Measurements from ENCODE around the gene BACH2.

Gene BACH2

DNA sequence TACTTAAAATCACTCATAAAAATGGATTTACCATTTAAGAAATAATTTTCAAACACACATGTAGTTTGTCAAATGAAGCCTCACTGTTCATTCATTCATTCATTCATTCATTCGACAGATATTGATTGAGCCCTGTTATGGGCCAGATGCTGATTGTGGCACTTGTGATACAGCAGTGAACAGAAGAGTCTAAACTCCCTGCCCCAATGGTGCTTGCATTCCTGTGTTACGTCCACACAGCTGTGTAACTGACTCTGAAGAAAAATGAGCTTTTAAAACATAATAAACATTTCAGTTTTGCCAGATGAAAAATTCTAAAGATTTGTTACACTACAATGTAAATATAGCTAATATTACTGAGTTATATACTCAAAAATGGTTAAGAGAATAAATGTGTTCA is 46.2 kb downstream of the BACH2 start:
- H3K27ac ChIP-seq, result no peak overlapping the region
- no peak for TF ChIP-seq ZFX (IDR thresholded peaks at IDR 0.05)
- TF ChIP-seq, protein P1, sequence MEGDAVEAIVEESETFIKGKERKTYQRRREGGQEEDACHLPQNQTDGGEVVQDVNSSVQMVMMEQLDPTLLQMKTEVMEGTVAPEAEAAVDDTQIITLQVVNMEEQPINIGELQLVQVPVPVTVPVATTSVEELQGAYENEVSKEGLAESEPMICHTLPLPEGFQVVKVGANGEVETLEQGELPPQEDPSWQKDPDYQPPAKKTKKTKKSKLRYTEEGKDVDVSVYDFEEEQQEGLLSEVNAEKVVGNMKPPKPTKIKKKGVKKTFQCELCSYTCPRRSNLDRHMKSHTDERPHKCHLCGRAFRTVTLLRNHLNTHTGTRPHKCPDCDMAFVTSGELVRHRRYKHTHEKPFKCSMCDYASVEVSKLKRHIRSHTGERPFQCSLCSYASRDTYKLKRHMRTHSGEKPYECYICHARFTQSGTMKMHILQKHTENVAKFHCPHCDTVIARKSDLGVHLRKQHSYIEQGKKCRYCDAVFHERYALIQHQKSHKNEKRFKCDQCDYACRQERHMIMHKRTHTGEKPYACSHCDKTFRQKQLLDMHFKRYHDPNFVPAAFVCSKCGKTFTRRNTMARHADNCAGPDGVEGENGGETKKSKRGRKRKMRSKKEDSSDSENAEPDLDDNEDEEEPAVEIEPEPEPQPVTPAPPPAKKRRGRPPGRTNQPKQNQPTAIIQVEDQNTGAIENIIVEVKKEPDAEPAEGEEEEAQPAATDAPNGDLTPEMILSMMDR (conservative IDR thresholded peaks at IDR 0.05), result no peak

GRCh38 chr6:90249458-90249857 is 47.2 kb downstream of the BACH2 start:
- no peak overlapping the region for H3K27ac ChIP-seq
- TF ChIP-seq ZFX (IDR thresholded peaks at IDR 0.05), result no peak
- TF ChIP-seq, protein P1 (conservative IDR thresholded peaks at IDR 0.05), result no peak

DNA sequence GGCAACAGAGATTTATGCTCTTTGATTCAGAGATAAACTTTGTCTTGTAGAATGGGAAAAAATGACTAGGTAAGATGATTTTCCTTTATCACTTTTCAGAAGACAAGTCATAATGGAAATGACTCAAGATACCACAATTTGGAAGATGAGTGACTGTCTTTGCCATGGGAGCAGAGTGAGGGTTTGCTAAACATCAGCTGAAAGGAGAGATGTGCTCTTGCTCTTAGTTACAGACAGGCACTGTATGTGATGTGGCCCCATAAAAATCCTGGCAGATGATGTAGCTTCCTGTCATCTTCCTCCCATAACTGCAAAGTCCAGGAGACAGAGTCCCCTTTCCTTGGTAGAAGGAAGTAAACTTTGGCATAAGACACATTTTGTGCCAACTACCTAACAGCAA is 47.6 kb downstream of the BACH2 start:
- no peak overlapping the region for H3K27ac ChIP-seq
- no peak for TF ChIP-seq ZFX (IDR thresholded peaks at IDR 0.05)
- TF ChIP-seq, protein P1 (conservative IDR thresholded peaks at IDR 0.05), result no peak

GRCh38 chr6:90247262-90247661 is 49.4 kb downstream of the BACH2 start:
- no peak for TF ChIP-seq ZFX (IDR thresholded peaks at IDR 0.05)
- TF ChIP-seq, protein P1 (conservative IDR thresholded peaks at IDR 0.05), result no peak
- no peak overlapping the region for H3K27ac ChIP-seq

DNA sequence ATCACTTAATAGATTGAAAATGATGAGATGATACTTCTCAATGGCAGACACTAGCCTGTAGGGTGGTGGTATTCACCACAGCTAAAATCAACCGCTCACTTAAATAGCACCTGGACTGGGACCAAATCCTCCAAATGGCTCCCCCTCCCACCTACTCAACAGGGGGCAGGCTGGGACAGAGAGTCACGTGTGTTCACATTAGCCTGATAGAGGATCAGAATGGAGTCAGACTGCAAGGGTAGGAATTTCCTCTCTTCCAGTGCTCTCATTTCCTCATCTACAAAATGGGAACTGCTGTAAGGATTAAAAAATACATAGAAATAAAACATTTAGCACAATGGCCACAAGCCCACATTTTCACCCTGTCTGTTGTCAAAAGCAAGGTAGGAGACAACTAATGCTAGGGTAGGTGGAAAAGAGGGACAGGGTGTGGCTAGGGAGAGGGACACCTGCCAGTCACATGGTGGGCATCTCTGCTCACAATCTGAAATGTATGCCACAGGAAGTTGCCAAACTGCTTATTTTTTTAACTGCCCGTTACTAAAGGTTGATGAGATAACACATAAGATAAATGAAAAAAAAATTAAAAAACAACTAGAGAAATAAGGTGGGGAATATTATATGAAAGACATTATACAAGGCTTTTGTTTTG is 55.3 kb downstream of the BACH2 start:
- TF ChIP-seq ZFX (IDR thresholded peaks at IDR 0.05), result no peak
- TF ChIP-seq, protein P1 (conservative IDR thresholded peaks at IDR 0.05), result no peak
- H3K27ac ChIP-seq, result no peak overlapping the region

- no peak overlapping the region for H3K27ac ChIP-seq
- no peak for TF ChIP-seq ZFX (IDR thresholded peaks at IDR 0.05)
- TF ChIP-seq, protein P1 (conservative IDR thresholded peaks at IDR 0.05), result no peak
These were observed 58.0 kb downstream of the BACH2 start for GRCh38 chr6:90238496-90239266.

DNA sequence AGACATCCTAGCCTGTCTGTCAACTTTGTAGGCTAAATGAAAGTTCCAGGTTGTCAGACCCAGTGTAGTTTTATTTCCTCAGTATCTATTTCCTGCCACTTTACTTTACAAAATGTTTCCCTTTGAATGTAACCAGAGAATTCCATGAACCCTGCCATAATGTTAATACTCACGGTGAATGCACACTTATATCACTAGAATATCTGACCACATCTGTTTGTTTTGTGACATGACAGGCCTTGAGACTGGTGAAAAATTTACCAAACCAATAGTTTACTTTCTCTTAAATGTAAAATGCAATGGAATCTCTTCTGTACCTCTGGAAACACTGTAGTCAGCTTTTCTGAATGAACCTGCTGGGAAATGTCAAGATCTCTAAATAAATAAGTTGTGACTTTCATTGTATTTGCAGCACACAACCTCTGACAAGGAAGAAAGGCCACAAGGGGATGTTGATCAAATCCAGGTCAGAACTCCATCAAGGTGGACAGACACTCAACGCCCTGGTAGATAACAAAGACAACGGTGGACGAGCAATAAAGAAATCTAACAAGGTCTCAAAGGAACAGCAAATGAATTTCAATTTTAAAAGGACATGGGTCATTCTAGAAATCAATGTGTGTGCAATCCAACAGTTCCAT is 59.2 kb downstream of the BACH2 start:
- no peak overlapping the region for H3K27ac ChIP-seq
- TF ChIP-seq, protein P1 (conservative IDR thresholded peaks at IDR 0.05), result no peak
- TF ChIP-seq ZFX (IDR thresholded peaks at IDR 0.05), result no peak

Data from C4-2B (cell line).